ENCODE measurements around the gene C3orf80.

The C3orf80 gene

DNA sequence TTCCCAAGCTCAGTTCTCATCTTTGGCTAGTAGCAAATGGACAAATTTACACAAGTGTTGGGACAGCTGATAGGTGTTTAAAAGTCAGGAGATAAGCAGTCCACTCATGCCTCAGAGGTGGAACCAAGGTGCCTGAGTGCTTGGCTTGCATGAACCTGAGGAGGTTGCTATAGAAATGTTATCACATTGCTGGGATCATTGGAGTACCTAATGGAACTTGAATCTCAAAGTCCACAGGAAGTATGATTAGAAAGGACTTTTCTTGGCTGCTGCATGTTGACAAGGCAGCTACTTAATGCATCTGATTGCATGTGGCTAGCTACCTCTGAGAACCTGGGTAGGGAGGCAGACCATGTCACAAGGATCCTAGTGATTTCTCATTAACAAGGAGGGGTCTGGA is 39.5 kb upstream of the C3orf80 start:
- TF ChIP-seq ZFX (IDR thresholded peaks at IDR 0.05) = no peak
- TF ChIP-seq, protein P1, sequence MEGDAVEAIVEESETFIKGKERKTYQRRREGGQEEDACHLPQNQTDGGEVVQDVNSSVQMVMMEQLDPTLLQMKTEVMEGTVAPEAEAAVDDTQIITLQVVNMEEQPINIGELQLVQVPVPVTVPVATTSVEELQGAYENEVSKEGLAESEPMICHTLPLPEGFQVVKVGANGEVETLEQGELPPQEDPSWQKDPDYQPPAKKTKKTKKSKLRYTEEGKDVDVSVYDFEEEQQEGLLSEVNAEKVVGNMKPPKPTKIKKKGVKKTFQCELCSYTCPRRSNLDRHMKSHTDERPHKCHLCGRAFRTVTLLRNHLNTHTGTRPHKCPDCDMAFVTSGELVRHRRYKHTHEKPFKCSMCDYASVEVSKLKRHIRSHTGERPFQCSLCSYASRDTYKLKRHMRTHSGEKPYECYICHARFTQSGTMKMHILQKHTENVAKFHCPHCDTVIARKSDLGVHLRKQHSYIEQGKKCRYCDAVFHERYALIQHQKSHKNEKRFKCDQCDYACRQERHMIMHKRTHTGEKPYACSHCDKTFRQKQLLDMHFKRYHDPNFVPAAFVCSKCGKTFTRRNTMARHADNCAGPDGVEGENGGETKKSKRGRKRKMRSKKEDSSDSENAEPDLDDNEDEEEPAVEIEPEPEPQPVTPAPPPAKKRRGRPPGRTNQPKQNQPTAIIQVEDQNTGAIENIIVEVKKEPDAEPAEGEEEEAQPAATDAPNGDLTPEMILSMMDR (conservative IDR thresholded peaks at IDR 0.05) = no peak
- H3K27ac ChIP-seq = no peak overlapping the region

DNA sequence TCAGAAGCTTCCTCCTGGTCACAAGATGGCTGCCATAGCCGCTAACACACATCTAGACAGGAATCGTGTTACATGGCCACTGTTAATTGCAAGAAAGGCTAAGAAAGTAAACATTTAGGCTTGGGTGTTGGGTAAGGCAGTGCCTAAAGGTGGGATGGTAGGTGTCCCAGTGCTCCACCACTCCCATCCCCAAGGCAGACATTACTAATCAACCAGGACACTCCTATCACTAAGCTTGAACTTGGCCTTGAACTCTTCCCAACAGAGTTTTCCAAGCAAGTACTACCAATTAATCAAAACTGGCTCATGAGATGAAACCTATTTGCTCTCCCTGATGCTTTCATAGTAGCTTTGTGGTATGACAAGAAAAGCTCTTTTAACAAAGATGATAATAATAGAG is 37.9 kb upstream of the C3orf80 start:
- no peak overlapping the region for H3K27ac ChIP-seq
- TF ChIP-seq, protein P1 (conservative IDR thresholded peaks at IDR 0.05) = no peak
- TF ChIP-seq ZFX (IDR thresholded peaks at IDR 0.05) = no peak

DNA sequence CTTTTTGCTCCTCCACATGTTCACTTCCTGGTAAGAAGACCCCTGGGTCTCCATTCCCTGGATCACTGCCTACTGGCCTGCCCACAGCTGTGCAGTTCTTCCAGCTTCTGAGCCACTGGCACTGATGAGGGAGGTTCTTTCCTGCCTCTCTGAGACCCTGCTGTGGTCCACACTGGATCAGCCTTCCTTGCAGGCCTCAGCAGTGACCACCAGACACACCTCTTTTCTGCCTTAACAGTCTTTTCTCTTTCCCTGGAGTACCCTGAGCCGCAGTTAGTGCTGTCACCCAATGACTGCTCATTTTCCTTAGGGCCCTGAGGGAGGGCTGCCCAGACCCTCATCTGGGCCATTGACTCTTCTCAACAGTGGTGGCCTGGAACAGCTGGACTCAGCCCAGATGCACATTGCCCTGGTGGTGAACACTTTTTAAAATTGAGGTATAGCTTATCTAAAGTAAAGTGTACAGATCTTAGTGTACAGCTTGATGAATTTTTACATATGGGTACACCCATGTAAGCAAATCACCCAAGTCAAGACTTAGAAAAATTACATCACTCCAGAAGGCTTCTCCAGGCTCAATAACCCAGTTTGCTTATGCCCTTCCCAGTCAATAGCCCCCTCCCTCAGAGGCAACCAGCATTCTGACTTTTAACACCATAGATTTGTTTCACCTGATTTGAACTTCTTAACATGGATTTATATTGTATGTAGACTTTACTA is 32.8 kb upstream of the C3orf80 start:
- TF ChIP-seq ZFX (IDR thresholded peaks at IDR 0.05) = no peak
- TF ChIP-seq, protein P1 (conservative IDR thresholded peaks at IDR 0.05) = no peak
- H3K27ac ChIP-seq = no peak overlapping the region

- H3K27ac ChIP-seq = no peak overlapping the region
- TF ChIP-seq, protein P1 (conservative IDR thresholded peaks at IDR 0.05) = no peak
- TF ChIP-seq ZFX (IDR thresholded peaks at IDR 0.05) = no peak
Observed at GRCh38 chr3:160193644-160194192, 31.5 kb upstream of the C3orf80 start.

DNA sequence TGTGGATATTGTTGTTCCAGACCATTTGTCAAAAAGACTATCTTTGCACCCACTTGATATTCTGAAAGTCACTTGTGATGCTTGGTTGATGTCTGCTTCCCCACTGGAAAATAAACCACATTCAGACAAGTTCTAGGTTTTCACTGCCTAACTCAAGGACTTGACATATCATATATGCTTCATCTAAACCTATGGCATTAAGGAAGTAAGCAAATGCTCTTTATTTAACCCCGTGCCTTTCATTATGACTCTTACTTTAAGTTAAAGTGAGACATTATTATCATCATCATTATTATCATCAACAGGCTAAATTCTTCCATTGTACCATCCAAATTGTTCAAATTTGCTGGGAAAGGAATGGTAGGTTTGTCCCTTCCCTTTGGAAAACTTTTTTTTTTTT is 30.8 kb upstream of the C3orf80 start:
- TF ChIP-seq, protein P1 (conservative IDR thresholded peaks at IDR 0.05) = no peak
- no peak for TF ChIP-seq ZFX (IDR thresholded peaks at IDR 0.05)
- no peak overlapping the region for H3K27ac ChIP-seq

DNA sequence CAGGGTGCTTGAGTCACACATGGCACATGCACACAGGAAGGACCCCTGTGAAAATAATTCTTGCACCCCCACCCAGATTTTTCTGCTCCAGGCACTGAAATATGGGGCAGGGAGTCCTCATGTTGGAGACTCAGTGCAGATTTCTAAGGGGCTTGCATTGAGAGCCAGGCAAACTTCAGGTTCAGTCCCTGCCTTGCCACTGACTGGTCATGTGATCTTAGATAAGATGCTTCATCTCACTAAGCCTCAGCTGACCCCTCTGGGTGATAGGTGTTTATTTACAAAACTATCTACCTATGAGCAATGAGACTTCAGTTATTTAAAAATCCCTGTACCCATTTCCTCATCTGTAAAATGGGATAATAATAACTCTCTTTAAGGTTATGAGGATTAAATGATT is 30.1 kb upstream of the C3orf80 start:
- TF ChIP-seq, protein P1 (conservative IDR thresholded peaks at IDR 0.05) = no peak
- TF ChIP-seq ZFX (IDR thresholded peaks at IDR 0.05) = no peak

GRCh38 chr3:160196511-160197104 is 28.6 kb upstream of the C3orf80 start:
- no peak overlapping the region for H3K27ac ChIP-seq
- TF ChIP-seq ZFX (IDR thresholded peaks at IDR 0.05) = no peak

More for the DNA sequence above, 30.1 kb upstream of the C3orf80 start:
- H3K27ac ChIP-seq = no peak overlapping the region

All from C4-2B (cell line).